Bronchial epithelial cell (primary cell): ENCODE measurements around the gene SIGLEC8. TPM values are rescaled to one million over a fixed set of nuclear protein-coding genes. Genes with fewer than 3 reads are reported as not detected.

Experiments used
- DNase-seq: peaks from one replicate; pipeline ENCODE4 v3.0.0-alpha.2; 2010; ENCODE audit warnings: low read depth
- FAIRE-seq: peaks from 2 replicates; lab custom pipeline; 2011; peaks lifted over from hg19 to GRCh38; lab: Jason Lieb, UNC
- H3K27me3 ChIP-seq: 2 replicates; pipeline ENCODE4 v1.5.1; 2011; ENCODE audit warnings: low read length; ENCODE audit not compliant: control insufficient read depth, insufficient read depth
- H3K36me3 ChIP-seq: 2 replicates; pipeline ENCODE4 v1.5.1; 2011; ENCODE audit warnings: low read length; ENCODE audit not compliant: control insufficient read depth, insufficient read depth
- H3K4me3 ChIP-seq: 2 replicates; pipeline ENCODE4 v1.5.1; 2011; ENCODE audit warnings: mild to moderate bottlenecking, low read depth, low read length, control low read depth
- total RNA-seq: library from RNA; depleted of rRNA; stranded (reverse); fragments of >200 nt; gene quantifications from 2 replicates; pipeline ENCODE4 v1.2.1, GENCODE V29; 2014
- TF ChIP-seq, protein P1 (sequence below): IDR thresholded peaks from 2 replicates; pipeline ENCODE4 v1.5.1; 2011; ENCODE audit warnings: mild to moderate bottlenecking, moderate library complexity, low read length, control low read depth, inconsistent platforms; ENCODE audit not compliant: insufficient read depth, severe bottlenecking

Gene SIGLEC8
- total RNA-seq, 1 donor from 2014 or later, result not detected

DNA sequence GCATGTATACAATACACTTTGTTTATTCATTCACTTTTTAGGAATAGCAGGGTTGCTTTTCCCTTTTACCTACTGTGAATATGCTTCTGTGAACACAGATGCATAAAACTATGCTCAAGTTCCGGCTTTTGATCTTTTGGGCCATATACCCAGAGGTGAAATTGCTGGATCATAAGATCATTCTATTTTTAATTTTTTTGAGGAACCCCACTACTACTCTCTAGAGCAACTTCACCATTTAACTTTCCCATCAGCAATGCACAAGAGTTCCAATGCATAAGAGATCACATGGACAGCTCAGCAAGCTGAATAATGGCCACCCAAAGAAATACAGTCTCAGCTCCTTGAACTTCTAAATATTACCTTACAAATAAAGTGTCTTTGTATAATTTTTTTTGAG is 23.8 kb downstream of the SIGLEC8 start:
- Histone ChIP-seq H3K4me3 (no peak overlapping the region), H3K27me3 (no peaks in the 10 kb centered on the region), H3K36me3 (no peaks in the 10 kb centered on the region)
- TF ChIP-seq, protein P1, sequence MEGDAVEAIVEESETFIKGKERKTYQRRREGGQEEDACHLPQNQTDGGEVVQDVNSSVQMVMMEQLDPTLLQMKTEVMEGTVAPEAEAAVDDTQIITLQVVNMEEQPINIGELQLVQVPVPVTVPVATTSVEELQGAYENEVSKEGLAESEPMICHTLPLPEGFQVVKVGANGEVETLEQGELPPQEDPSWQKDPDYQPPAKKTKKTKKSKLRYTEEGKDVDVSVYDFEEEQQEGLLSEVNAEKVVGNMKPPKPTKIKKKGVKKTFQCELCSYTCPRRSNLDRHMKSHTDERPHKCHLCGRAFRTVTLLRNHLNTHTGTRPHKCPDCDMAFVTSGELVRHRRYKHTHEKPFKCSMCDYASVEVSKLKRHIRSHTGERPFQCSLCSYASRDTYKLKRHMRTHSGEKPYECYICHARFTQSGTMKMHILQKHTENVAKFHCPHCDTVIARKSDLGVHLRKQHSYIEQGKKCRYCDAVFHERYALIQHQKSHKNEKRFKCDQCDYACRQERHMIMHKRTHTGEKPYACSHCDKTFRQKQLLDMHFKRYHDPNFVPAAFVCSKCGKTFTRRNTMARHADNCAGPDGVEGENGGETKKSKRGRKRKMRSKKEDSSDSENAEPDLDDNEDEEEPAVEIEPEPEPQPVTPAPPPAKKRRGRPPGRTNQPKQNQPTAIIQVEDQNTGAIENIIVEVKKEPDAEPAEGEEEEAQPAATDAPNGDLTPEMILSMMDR, result no peak
- no peak for DNase-seq
- FAIRE-seq, result no peak

DNA sequence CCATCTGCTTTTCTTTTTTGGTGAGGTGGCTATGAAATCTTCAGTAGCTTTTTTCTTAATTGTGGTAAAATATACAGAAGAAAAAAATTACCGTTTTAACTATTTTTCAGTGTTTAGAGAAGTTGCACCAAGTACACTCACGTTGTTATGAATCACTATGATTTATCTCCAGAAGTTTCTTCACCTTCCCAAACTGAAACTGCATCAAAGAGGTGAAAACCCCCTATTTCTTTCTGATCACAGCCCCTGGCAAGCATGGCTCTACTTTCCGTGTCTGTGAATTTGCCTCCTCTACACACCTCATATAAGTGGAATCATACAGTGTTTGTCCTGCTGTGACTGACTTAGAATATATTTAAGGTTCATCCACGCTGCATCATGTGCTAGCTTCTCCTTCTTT is 25.2 kb downstream of the SIGLEC8 start:
- H3K4me3 ChIP-seq, result no peak overlapping the region
- TF ChIP-seq, protein P1, result no peak
- H3K27me3 ChIP-seq, result no peaks in the 10 kb centered on the region
- no peaks in the 10 kb centered on the region for H3K36me3 ChIP-seq
- FAIRE-seq (no peak), DNase-seq (no peak)

DNA sequence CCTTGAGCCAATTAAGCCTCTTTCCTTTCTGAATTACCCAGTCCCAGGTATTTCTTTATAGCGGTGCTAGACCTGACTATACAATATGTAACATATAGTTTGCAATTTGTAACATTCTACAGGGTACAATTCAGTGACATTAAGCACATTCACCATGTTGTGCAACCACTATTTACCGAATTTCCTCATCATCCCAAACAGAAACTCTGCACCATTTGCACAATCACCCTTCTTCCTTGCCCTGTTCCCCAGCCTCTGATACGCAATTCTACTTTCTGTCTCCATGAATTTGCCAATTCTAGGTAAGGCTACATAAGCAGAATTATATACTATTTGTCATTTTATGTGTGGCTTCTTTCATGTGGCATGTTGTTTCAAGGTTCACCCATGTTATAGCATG is 27.1 kb downstream of the SIGLEC8 start:
- FAIRE-seq (no peak), DNase-seq (no peak)
- no peak overlapping the region for H3K4me3 ChIP-seq
- TF ChIP-seq, protein P1, result no peak
- no peaks in the 10 kb centered on the region for H3K27me3 ChIP-seq
- H3K36me3 ChIP-seq, result no peaks in the 10 kb centered on the region

GRCh38 chr19:51430221-51430620 is 28.0 kb downstream of the SIGLEC8 start:
- TF ChIP-seq, protein P1, result no peak
- Histone ChIP-seq H3K4me3 (no peak overlapping the region), H3K27me3 (no peaks in the 10 kb centered on the region), H3K36me3 (no peaks in the 10 kb centered on the region)
- FAIRE-seq, result no peak
- no peak for DNase-seq

DNA sequence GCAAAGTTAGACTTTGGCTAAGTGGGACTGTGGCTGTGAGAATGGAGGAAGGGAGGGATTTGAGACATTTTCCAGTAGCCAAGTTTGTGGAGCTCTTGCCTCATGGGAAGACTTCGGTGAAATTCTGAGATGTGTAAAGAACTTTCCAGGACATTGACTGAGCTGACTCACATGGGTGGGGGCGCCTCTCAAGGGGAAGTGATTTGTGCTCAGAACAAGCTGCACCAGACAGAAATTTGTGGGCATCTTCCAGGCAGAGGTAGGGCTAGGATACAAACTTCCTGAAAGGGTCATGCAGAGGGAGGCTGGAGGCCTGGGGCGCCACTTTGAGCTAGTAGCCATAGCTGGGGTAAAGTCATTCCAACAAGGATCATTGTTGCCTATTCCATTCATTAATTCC is 31.1 kb downstream of the SIGLEC8 start:
- FAIRE-seq (no peak), DNase-seq (no peak)
- TF ChIP-seq, protein P1, result no peak
- H3K36me3 ChIP-seq, result no peaks in the 10 kb centered on the region
- H3K27me3 ChIP-seq, result no peaks in the 10 kb centered on the region
- no peak overlapping the region for H3K4me3 ChIP-seq

GRCh38 chr19:51422053-51422448 is 36.2 kb downstream of the SIGLEC8 start:
- H3K27me3 ChIP-seq, result no peaks in the 10 kb centered on the region
- H3K36me3 ChIP-seq, result no peaks in the 10 kb centered on the region
- FAIRE-seq (no peak), DNase-seq (peak; percentile 26)
- TF ChIP-seq, protein P1, result peak; percentile 96
- no peak overlapping the region for H3K4me3 ChIP-seq
